GM18508 (cell line): ENCODE results near the gene GSG1L.

Experiments
- ATAC-seq: cut with Tn5 transposase; IDR thresholded peaks from one replicate; pipeline ENCODE4 v1.9.1; 2021; ENCODE audit warnings: moderate number of reproducible peaks; ENCODE audit not compliant: insufficient read depth, unreplicated experiment

Gene GSG1L

GRCh38 chr16:28092721-28093384 is 29.3 kb upstream of the GSG1L start:
- no peak for ATAC-seq

GRCh38 chr16:28091656-28092055 is 28.1 kb upstream of the GSG1L start:
- ATAC-seq = no peak

- no peak for ATAC-seq
Observed at GRCh38 chr16:28090646-28091377, 27.3 kb upstream of the GSG1L start.

GRCh38 chr16:28089992-28090365 is 26.5 kb upstream of the GSG1L start:
- no peak for ATAC-seq

- ATAC-seq = no peak
Observed at GRCh38 chr16:28089205-28089991, 25.9 kb upstream of the GSG1L start.

GRCh38 chr16:28087675-28088300 is 24.3 kb upstream of the GSG1L start:
- ATAC-seq = no peak

- no peak for ATAC-seq
Observed at GRCh38 chr16:28087140-28087660, 23.7 kb upstream of the GSG1L start.

GRCh38 chr16:28086186-28087139 is 22.9 kb upstream of the GSG1L start:
- ATAC-seq = no peak

- ATAC-seq = no peak
Observed at GRCh38 chr16:28085389-28086171, 22.1 kb upstream of the GSG1L start.

- ATAC-seq = no peak
Observed at GRCh38 chr16:28084209-28084608, 20.7 kb upstream of the GSG1L start.

- no peak for ATAC-seq
Observed at GRCh38 chr16:28082624-28083023, 19.1 kb upstream of the GSG1L start.

GRCh38 chr16:28081391-28081968 is 18.0 kb upstream of the GSG1L start:
- ATAC-seq = no peak

- ATAC-seq = no peak
Observed at GRCh38 chr16:28078261-28078660, 14.7 kb upstream of the GSG1L start.

- ATAC-seq = no peak
Observed at GRCh38 chr16:28073836-28074235, 10.3 kb upstream of the GSG1L start.

- ATAC-seq = no peak
Observed at GRCh38 chr16:28072087-28072486, 8.6 kb upstream of the GSG1L start.

- no peak for ATAC-seq
Observed at GRCh38 chr16:28069971-28070794, 6.7 kb upstream of the GSG1L start.

GRCh38 chr16:28068976-28069375 is 5.5 kb upstream of the GSG1L start:
- no peak for ATAC-seq
